ENCODE measurements around the gene ENOSF1. TPM values are rescaled to one million over a fixed set of nuclear protein-coding genes. Genes with fewer than 3 reads are reported as not detected.

Gene ENOSF1
- total RNA-seq, 2 experiments from 2014 or later, result 79.3 to 84.3 TPM

- Mint-ChIP-seq H3K4me3 (no peak overlapping the region), H3K4me1 (peaks cover 8% of the 10 kb centered on the region), H3K36me3 (peaks cover 3% of the 10 kb centered on the region), H3K27ac (no peak overlapping the region), H3K27me3 (peaks cover 34% of the 10 kb centered on the region), H3K9me3 (ENCODE audit: low read depth) (no peaks in the 10 kb centered on the region)
- ATAC-seq, result peak; percentile 61
- CTCF ChIA-PET, result interaction anchor here (6.3 kb wide), 1 partner anchor 20 kb away, joined by 28 read pairs; no protein-coding TSS in a partner anchor
- peak; percentile 45 for DNase-seq
Observed at GRCh38 chr18:644395-645004, 67.9 kb downstream of the ENOSF1 start.

- no peak for ATAC-seq
- H3K4me1 Mint-ChIP-seq, result peaks cover 8% of the 10 kb centered on the region
- CTCF ChIA-PET, result interaction anchor here (1.3 to 6.3 kb wide), 2 partner anchors 17 to 28 kb away, joined by 3 to 28 read pairs; no protein-coding TSS in a partner anchor
Observed at GRCh38 chr18:641224-641623, 71.2 kb downstream of the ENOSF1 start.

GRCh38 chr18:635171-635570, 77.3 kb downstream of the ENOSF1 start:
- H3K9me3 Mint-ChIP-seq (ENCODE audit: low read depth), result no peaks in the 10 kb centered on the region
- H3K4me3 Mint-ChIP-seq, result no peak overlapping the region
- no peak overlapping the region for H3K27ac Mint-ChIP-seq
- CTCF ChIA-PET, result interaction anchor here (2.2 kb wide), 1 partner anchor 10 kb away, joined by 8 read pairs; no protein-coding TSS in a partner anchor
- no peak for DNase-seq
- no peak for ATAC-seq
- H3K4me1 Mint-ChIP-seq, result no peaks in the 10 kb centered on the region
- H3K36me3 Mint-ChIP-seq, result no peaks in the 10 kb centered on the region
- H3K27me3 Mint-ChIP-seq, result peaks cover 9% of the 10 kb centered on the region

More at GRCh38 chr18:641224-641623, 71.2 kb downstream of the ENOSF1 start:
- Mint-ChIP-seq H3K27ac (no peak overlapping the region), H3K4me3 (no peak overlapping the region), H3K36me3 (no peaks in the 10 kb centered on the region), H3K27me3 (peaks cover 31% of the 10 kb centered on the region), H3K9me3 (ENCODE audit: low read depth) (no peaks in the 10 kb centered on the region)
- DNase-seq, result no peak

- no peak overlapping the region for H3K27ac Mint-ChIP-seq
- CTCF ChIA-PET, result interaction anchor here (2.2 kb wide), 1 partner anchor 10 kb away, joined by 8 read pairs; no protein-coding TSS in a partner anchor
- peaks cover 9% of the 10 kb centered on the region for H3K27me3 Mint-ChIP-seq
- no peaks in the 10 kb centered on the region for H3K36me3 Mint-ChIP-seq
- no peaks in the 10 kb centered on the region for H3K9me3 Mint-ChIP-seq (ENCODE audit: low read depth)
- ATAC-seq, result no peak
- H3K4me1 Mint-ChIP-seq, result no peaks in the 10 kb centered on the region
- no peak for DNase-seq
- H3K4me3 Mint-ChIP-seq, result no peak overlapping the region
Observed at GRCh38 chr18:634551-635045, 77.8 kb downstream of the ENOSF1 start.

- DNase-seq, result no peak
- Mint-ChIP-seq H3K36me3 (no peaks in the 10 kb centered on the region), H3K27ac (no peak overlapping the region), H3K27me3 (peaks cover 14% of the 10 kb centered on the region), H3K4me3 (no peak overlapping the region), H3K4me1 (no peaks in the 10 kb centered on the region), H3K9me3 (ENCODE audit: low read depth) (no peaks in the 10 kb centered on the region)
- CTCF ChIA-PET, result interaction anchor here (1.2 to 2.1 kb wide), 3 partner anchors 81 to 208 kb away, joined by 3 to 9 read pairs (median 6); partner anchors contain the start of gene ENOSF1
- ATAC-seq, result no peak
Observed at GRCh38 chr18:631560-631959, 80.9 kb downstream of the ENOSF1 start.

- Mint-ChIP-seq H3K27ac (no peak overlapping the region), H3K36me3 (no peaks in the 10 kb centered on the region), H3K27me3 (peaks cover 19% of the 10 kb centered on the region), H3K4me3 (no peak overlapping the region), H3K4me1 (no peaks in the 10 kb centered on the region), H3K9me3 (ENCODE audit: low read depth) (no peaks in the 10 kb centered on the region)
- CTCF ChIA-PET, result interaction anchor here (2.9 kb wide), 1 partner anchor 210 kb away, joined by 11 read pairs; no protein-coding TSS in a partner anchor
- DNase-seq (no peak), ATAC-seq (no peak)
Observed at GRCh38 chr18:629269-630150, 82.9 kb downstream of the ENOSF1 start.

GRCh38 chr18:627231-627630, 85.2 kb downstream of the ENOSF1 start:
- Mint-ChIP-seq H3K4me1 (no peaks in the 10 kb centered on the region), H3K9me3 (ENCODE audit: low read depth) (no peaks in the 10 kb centered on the region), H3K27ac (no peak overlapping the region), H3K36me3 (no peaks in the 10 kb centered on the region), H3K4me3 (no peak overlapping the region), H3K27me3 (peaks cover 20% of the 10 kb centered on the region)
- ATAC-seq (no peak), DNase-seq (no peak)
- CTCF ChIA-PET, result interaction anchor here (1.6 to 6.1 kb wide), 5 partner anchors 9 to 212 kb away, joined by 4 to 79 read pairs (median 8); partner anchors contain the start of gene ENOSF1

- no peaks in the 10 kb centered on the region for H3K9me3 Mint-ChIP-seq (ENCODE audit: low read depth)
- H3K4me1 Mint-ChIP-seq, result no peaks in the 10 kb centered on the region
- H3K36me3 Mint-ChIP-seq, result no peaks in the 10 kb centered on the region
- CTCF ChIA-PET, result interaction anchor here (0.6 to 6.9 kb wide), 28 partner anchors 8 to 327 kb away, joined by 3 to 79 read pairs (median 4); partner anchors contain the start of genes ENOSF1 and TYMS
- peaks cover 36% of the 10 kb centered on the region for H3K27me3 Mint-ChIP-seq
- peak; percentile 75 for DNase-seq
- H3K27ac Mint-ChIP-seq, result no peak overlapping the region
- no peak overlapping the region for H3K4me3 Mint-ChIP-seq
- peak; percentile 83 for ATAC-seq
Observed at GRCh38 chr18:623761-624620, 88.4 kb downstream of the ENOSF1 start.

GRCh38 chr18:622289-622688, 90.1 kb downstream of the ENOSF1 start:
- no peak for ATAC-seq
- CTCF ChIA-PET, result interaction anchor here (1.4 to 6.9 kb wide), 3 partner anchors 8 to 217 kb away, joined by 4 to 57 read pairs (median 28); no protein-coding TSS in a partner anchor
- Mint-ChIP-seq H3K4me1 (no peaks in the 10 kb centered on the region), H3K9me3 (ENCODE audit: low read depth) (no peaks in the 10 kb centered on the region), H3K36me3 (no peaks in the 10 kb centered on the region), H3K27me3 (peaks cover 45% of the 10 kb centered on the region), H3K27ac (no peak overlapping the region), H3K4me3 (no peak overlapping the region)
- DNase-seq, result no peak

GRCh38 chr18:621291-622043, 91.0 kb downstream of the ENOSF1 start:
- no peak for ATAC-seq
- peaks cover 42% of the 10 kb centered on the region for H3K27me3 Mint-ChIP-seq
- no peak overlapping the region for H3K4me3 Mint-ChIP-seq
- no peak for DNase-seq
- no peaks in the 10 kb centered on the region for H3K9me3 Mint-ChIP-seq (ENCODE audit: low read depth)
- H3K4me1 Mint-ChIP-seq, result no peaks in the 10 kb centered on the region
- no peaks in the 10 kb centered on the region for H3K36me3 Mint-ChIP-seq
- H3K27ac Mint-ChIP-seq, result no peak overlapping the region
- CTCF ChIA-PET, result interaction anchor here (1.0 to 6.9 kb wide), 3 partner anchors 8 to 218 kb away, joined by 4 to 57 read pairs (median 5); no protein-coding TSS in a partner anchor

All from activated CD8-positive, alpha-beta memory T cell treated with anti-CD3 and anti-CD28 coated beads, Interleukin-2, amount 10 ng/mL, durations not matched to agents 7 days and 5 days (primary cell).